ENCODE data around the gene SSTR3.

SSTR3 gene

DNA sequence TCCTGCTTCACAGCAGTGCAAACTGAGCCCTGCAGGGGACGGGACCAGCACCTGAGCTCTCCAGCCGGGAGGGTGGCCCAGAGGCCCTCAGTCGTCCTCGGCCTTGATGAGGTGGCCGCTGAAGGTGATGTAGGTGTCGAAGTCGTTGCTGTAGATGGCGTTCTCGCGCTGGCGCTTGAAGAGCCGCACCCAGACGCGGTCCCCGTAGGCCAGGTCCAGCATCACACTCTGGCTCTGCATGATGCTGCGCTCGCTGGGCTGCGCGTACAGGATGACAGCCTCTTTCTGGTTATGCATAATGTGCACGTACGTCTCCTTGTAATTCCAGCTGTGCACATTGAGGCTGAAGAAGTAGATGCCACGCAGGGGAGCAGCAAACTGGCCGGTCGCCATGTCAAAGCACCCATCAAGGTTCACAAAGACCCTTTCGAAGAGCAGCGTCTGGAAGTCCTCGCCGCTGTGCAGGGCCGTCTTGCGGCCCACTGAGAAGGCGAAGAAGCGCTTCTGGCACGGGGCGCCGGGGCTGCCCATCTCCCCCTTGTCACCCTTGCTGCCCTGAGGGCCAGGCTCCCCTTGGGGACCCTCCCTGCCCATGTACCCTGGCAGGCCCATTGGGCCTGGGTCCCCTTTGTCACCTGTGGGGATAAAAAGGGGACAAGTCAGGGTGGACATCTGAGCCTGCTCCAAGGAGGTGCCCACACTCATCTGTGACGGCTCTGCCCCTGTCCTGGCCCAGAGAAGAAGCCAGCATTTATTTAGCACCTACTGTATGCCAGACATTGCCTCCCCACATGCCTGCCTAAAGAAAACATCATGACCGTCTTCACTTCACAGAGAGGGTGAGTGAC is 30.0 kb downstream of the SSTR3 start:
- ChIA-PET POLR2A (no interaction called here), CTCF (no interaction called here)
- TF ChIP-seq, protein P1, sequence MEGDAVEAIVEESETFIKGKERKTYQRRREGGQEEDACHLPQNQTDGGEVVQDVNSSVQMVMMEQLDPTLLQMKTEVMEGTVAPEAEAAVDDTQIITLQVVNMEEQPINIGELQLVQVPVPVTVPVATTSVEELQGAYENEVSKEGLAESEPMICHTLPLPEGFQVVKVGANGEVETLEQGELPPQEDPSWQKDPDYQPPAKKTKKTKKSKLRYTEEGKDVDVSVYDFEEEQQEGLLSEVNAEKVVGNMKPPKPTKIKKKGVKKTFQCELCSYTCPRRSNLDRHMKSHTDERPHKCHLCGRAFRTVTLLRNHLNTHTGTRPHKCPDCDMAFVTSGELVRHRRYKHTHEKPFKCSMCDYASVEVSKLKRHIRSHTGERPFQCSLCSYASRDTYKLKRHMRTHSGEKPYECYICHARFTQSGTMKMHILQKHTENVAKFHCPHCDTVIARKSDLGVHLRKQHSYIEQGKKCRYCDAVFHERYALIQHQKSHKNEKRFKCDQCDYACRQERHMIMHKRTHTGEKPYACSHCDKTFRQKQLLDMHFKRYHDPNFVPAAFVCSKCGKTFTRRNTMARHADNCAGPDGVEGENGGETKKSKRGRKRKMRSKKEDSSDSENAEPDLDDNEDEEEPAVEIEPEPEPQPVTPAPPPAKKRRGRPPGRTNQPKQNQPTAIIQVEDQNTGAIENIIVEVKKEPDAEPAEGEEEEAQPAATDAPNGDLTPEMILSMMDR (IDR thresholded peaks at IDR 0.05; ENCODE audit: control extremely low read depth, extremely low read depth, low read depth, missing control alignments) = no peak
- no peak for DNase-seq (ENCODE audit: extremely low spot score)

DNA sequence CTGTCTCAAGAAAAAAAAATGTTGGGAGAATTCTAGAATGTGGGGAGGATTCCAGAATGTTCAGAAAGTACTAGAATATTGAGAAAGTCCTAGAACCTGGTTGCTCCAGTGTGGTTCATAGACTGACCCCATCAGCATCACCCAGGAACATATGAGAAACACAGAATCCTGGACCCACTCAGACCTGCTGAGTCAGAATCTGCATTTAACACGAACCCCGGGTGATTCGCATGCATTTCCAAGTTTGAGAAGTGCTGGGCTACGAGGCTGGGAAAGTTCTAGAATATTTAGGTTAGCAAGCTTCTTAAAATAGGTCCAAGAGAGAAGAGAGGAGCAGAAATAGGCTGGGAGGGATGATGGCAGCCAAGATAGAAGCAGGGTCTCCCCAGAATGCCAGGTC is 30.6 kb downstream of the SSTR3 start:
- TF ChIP-seq, protein P1 (IDR thresholded peaks at IDR 0.05; ENCODE audit: control extremely low read depth, extremely low read depth, low read depth, missing control alignments) = no peak
- CTCF ChIA-PET = no interaction called here
- POLR2A ChIA-PET = no interaction called here
- no peak for DNase-seq (ENCODE audit: extremely low spot score)

DNA sequence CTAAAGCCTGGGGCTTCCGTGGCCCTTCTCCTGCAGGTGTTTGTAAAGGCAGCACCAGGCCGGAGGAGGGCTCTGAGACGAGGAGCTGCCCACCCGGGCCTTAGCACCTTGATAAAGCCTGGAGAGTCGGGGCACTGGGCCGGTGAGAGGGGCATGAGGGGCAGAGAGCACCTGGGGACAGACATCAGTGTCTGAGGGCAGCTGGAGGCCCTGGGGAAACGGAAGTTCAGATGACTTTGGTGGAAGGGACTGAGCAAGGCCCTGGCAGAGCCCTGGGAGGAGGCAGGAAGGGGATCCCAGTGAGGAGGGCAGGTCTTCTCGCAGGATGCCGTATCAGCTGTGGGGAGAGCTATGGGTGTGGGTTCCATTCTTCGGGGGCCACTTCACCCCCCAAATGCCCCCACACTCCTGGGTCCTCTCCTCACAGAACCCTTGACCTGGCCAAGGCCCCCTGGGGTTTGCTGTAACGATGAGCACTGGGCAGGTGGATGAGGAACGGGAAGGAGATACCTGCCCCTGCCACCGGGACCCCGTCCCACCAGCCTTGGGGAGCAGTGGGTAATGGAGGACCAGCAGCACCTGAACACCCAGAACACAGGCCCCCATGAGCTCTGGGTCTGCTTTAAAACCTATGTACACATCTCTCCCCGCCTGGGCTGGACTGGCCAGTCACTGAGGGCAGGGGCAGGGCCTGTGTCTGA is 31.6 kb downstream of the SSTR3 start:
- ChIA-PET POLR2A (no interaction called here), CTCF (interaction anchor here (1.7 to 8.2 kb wide), 2 partner anchors 10 to 18 kb away, joined by 4 to 51 read pairs; no protein-coding TSS in a partner anchor)
- TF ChIP-seq, protein P1 (IDR thresholded peaks at IDR 0.05; ENCODE audit: control extremely low read depth, extremely low read depth, low read depth, missing control alignments) = no peak
- DNase-seq (ENCODE audit: extremely low spot score) = no peak

DNA sequence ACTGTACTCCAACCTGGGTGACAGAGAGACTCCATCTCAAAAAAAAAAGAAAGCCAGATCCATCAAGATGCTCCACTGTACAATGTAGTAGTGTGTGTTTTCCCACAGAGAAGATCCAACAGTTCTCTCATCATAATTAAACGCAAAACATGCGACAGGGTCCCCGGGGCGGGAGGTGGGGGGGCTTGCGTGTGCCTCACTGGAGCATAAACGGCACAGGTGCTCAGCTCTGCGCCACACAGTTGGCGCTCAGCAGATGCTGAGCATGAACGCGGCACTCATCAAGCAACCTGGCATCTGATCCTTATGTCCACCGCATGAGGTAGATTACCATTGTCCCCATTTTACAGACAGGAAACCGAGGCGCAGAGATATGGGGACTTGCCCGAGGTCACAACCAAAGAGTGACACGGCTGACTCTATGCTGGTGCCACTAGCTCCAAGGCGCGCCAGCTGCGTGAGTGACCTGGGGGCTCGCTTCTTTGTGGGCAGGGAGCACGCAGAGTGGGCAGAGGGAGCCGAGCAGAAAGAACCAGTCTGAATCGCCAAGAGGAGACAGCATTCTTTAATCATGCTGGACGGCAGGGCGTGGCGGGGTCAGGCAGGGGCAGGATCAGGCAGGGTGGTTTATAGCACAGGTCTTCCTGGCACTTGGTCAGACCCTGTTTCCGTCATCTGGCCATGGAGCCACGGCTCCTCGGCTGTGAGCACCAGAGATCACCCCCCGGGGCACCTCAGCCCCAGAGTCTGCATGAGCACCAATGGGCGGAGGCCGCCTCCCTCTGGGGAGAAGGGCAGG is 32.5 kb downstream of the SSTR3 start:
- ChIA-PET CTCF (interaction anchor here (1.7 to 8.2 kb wide), 3 partner anchors 9 to 19 kb away, joined by 4 to 51 read pairs (median 15); no protein-coding TSS in a partner anchor), POLR2A (no interaction called here)
- no peak for DNase-seq (ENCODE audit: extremely low spot score)
- TF ChIP-seq, protein P1 (IDR thresholded peaks at IDR 0.05; ENCODE audit: control extremely low read depth, extremely low read depth, low read depth, missing control alignments) = no peak

DNA sequence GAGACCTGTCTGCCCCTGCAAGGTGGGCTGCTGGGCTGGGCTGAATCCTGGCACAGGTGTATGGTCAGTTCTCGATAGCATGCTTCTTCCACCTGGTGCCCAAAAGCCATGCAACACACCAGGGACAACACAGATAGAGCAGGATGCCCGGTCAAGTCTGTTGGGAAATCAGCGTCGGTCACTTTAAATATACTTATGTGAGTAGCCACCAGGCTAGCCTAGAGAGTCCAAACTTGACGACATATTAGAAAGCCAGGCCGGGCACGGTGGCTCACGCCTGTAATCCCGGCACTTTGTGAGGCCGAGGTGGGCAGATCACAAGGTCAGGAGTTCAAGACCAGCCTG is 33.2 kb downstream of the SSTR3 start:
- CTCF ChIA-PET = interaction anchor here (1.9 to 8.2 kb wide), 3 partner anchors 12 to 81 kb away, joined by 4 to 51 read pairs (median 15); no protein-coding TSS in a partner anchor
- POLR2A ChIA-PET = no interaction called here
- DNase-seq (ENCODE audit: extremely low spot score) = no peak
- TF ChIP-seq, protein P1 (IDR thresholded peaks at IDR 0.05; ENCODE audit: control extremely low read depth, extremely low read depth, low read depth, missing control alignments) = no peak
